ENCODE data around the gene PHF8. TPM values are rescaled to one million over a fixed set of nuclear protein-coding genes. Genes with fewer than 3 reads are reported as not detected.

The PHF8 gene
- total RNA-seq, 1 donor from 2014 or later = 51.4 TPM

GRCh38 chrX:54029529-54030143 is 14.6 kb downstream of the PHF8 start:
- intact Hi-C loops (cut with micrococcal nuclease) = no loop called here

DNA sequence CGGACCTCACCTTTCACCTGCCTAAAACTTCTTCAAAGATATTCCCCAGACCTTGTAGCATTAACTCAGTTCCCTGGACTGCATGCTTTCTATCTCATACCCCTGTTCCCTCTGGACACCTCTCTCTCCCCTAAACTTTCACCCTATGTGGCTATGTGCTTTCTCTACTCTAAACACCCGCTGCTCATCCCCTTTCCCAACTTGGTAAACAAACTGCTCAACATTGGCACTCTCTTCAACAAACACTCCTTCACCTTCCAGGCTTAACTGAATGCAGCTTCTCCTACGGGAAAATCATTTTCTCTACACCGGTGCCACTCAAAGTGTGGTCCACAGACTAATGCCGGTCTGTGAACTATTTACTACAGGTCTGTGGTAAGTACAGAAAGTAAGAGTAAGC is 19.9 kb downstream of the PHF8 start:
- intact Hi-C loops (cut with micrococcal nuclease) = no loop called here

DNA sequence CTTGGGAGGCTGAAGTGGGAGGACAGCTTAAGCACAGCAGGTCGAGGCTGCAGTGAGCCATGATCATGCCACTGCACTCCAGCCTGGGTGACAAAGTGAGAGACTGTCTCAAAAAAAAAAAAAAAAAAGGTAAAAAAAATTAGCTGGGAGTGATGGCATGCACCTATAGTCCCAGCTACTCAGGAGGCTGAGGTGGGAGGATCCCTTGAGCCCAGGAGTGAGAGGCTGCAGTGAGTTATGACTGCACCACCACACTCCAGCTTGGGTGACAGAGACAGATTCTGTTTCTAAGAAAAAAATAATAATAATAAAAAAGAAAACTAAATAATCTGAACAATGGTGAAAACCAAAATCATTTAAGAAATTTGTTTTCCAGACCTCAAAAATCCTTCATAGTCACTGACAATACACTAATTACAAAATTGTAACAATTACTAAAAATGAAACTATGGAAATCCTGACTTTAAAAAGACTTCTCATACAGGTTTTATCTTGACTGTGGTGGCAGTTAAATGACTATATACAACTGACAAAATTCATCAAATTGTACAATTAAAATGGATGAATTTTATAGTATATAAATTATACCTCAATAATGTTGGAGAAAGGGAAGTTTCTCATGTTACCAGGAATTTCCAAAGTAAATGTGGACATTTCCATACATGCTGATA is 31.3 kb downstream of the PHF8 start:
- intact Hi-C loops (cut with micrococcal nuclease) = no loop called here

GRCh38 chrX:54007682-54008081 is 36.6 kb downstream of the PHF8 start:
- intact Hi-C loops (cut with micrococcal nuclease) = no loop called here

DNA sequence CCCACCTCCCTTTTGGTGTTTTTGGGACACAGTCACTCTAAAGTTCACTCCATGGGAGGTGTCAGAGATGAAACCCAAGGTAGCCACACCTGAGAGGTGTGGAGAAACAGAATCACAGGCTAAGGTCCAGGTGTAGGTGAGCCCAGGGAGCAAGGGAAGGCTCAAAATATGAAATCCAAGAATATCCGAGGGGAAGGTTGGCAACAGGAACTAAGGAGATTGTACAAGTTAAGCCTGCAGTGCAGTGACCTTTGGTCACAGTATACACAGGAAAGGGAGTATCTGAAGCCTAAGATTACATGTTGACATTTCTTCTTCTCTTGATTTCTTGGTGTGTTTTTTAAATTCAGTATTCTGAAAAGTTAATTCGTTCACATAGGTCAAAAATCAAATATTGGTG is 46.5 kb downstream of the PHF8 start:
- intact Hi-C loops (cut with micrococcal nuclease) = no loop called here

- intact Hi-C loops (cut with micrococcal nuclease) = no loop called here
These were observed 51.7 kb downstream of the PHF8 start for GRCh38 chrX:53992589-53992988.

- intact Hi-C loops (cut with micrococcal nuclease) = no loop called here
These were observed 54.1 kb downstream of the PHF8 start for GRCh38 chrX:53990171-53990570.

DNA sequence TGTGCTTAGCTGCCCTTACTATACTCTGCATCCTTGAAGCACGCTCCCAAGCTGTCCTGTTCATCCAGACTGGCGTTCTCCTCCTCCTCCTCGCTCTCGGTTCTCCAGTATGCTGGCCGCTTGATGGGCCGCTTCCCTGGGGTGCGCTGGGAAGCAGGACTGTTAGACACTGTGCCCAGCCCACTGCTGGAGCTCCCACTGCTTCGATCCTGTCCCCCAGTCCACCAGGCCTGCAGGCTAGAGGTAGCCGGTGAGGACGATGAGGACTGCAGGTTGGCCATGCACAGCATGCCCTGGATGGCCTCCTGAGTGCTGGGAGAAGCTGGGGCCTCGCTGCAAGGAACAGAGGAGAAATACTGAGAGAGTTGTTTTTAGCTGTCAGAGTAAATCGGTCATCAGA is 59.4 kb downstream of the PHF8 start:
- intact Hi-C loops (cut with micrococcal nuclease) = no loop called here

DNA sequence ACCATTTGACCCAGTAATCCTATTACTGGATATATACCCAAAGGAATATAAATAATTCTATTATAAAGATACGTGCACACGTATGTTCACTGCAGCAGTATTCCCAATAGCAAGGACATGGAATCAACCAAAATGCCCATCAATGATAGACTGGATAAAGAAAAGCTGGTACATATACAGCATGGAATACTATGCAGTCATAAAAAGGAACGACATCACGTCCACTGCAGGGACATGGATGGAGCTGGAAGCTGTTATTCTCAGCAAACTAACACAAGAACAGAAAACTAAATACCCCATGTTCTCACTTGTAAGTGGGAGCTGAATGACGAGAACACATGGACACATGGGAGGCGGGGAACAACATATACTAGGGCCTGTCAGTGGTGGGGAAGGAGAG is 69.7 kb downstream of the PHF8 start:
- intact Hi-C loops (cut with micrococcal nuclease) = no loop called here

DNA sequence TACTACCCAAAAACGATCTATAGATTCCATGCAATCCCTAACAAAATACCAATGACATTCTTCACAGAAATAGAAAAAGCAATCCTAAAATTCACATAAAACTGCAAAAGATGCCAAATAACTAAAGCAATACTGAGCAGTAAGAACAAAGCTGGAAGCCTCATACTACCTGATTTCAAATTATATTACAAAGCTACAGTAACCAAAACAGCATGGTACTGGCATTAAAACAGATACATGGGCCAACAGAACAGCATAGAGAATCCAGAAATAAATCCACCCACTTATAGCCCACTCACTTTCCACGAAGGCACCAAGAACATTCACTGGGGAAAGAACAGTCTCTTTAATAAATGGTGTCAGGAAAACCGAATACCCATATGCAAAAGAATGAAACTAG is 74.7 kb downstream of the PHF8 start:
- intact Hi-C loops (cut with micrococcal nuclease) = loop anchor here (10.0 kb wide), 1 partner anchor 295 kb away; no protein-coding TSS in a partner anchor

GRCh38 chrX:53950130-53950733 is 94.0 kb downstream of the PHF8 start:
- intact Hi-C loops (cut with micrococcal nuclease) = no loop called here

- intact Hi-C loops (cut with micrococcal nuclease) = no loop called here
These were observed 104.1 kb downstream of the PHF8 start for GRCh38 chrX:53940180-53940579.

DNA sequence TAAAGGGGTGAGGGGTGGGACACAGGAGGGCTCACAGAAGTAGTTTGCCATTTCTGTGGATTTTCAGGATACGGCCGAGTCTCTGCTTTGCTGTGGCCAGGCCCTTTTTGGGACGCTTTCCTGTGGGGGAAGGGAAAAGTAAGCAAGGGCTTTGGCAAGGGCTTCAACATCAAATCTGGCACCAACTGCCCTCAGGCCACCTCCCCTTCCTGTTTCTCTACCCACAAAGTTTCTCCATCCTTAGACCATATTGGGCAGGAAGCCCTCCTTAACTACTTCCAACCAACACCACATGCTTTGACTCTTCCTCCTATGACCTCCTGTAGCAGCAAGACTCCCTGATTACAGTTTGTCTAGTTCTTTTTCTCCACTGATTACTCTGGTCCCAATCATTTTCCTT is 105.1 kb downstream of the PHF8 start:
- intact Hi-C loops (cut with micrococcal nuclease) = loop anchor here (10.0 kb wide), 1 partner anchor 254 kb away; the partner anchor contains the start of gene HUWE1

GRCh38 chrX:53930515-53931380 is 113.5 kb downstream of the PHF8 start:
- intact Hi-C loops (cut with micrococcal nuclease) = loop anchor here (10.0 kb wide), 1 partner anchor 246 kb away; the partner anchor contains the start of gene HUWE1

DNA sequence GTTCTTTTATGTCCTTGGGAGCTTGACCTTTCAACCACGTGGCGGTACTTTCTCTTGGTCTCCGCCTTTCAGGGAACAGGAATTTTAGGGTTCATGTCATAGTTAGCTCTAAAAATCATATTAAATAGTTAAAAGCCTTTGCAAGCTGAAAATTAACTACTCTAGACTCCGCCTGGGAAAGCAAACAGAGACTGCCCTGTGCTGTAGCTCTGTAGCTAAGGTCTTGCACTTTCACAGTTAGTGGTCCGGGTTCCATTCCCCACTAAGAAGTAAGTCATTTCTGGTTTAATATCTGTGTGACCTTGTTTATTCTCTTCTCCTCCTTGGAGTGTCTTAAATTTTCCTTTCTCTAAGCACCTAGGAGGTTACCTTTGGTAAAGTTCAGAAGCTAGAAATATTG is 118.2 kb downstream of the PHF8 start:
- intact Hi-C loops (cut with micrococcal nuclease) = no loop called here

GRCh38 chrX:53918702-53919101 is 125.6 kb downstream of the PHF8 start:
- intact Hi-C loops (cut with micrococcal nuclease) = no loop called here

GRCh38 chrX:53900623-53901022 is 143.7 kb downstream of the PHF8 start:
- intact Hi-C loops (cut with micrococcal nuclease) = no loop called here

- intact Hi-C loops (cut with micrococcal nuclease) = no loop called here
These were observed 149.0 kb downstream of the PHF8 start for GRCh38 chrX:53895270-53895669.
